ENCODE data around the gene KCNN4.

KCNN4 gene

DNA sequence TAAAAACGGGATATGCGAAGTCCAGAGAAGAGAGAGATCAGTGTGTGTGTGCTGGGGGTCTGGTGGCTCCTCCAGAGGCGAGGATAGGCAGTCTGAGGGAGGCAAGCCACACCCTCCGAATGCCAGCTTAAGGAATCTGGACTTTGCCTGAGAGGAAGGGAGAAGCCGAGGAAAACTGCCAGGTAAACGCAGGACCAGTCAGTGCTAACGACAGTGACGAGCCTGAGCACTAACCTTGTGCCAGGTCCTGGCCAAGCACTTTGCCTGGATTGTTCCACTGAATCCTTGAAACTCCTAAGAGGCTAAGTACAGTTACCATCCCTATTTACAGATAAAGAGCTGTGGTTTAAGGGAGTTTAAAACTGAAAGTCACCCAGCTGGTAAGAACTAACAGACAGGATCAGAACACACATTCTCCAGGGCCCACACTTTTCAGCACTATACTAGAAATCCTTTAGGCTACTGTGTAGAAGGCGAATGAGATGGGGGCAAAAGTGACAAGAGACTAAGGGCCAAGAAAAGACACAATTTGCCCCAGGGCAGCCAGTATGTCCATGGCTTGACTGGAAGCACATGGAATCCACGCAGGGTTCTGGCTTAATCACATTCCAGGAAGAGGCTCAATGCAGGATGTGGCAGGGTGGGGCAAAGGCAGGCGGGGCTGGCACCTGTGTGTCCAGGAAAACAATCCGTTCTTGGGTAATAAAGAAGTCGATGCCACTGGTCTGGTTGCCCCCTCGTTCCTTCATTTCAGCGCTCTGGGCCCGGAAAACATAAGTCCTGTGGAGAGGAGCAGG, 41.1 kb downstream of the KCNN4 start:
- TF ChIP-seq, protein P1, sequence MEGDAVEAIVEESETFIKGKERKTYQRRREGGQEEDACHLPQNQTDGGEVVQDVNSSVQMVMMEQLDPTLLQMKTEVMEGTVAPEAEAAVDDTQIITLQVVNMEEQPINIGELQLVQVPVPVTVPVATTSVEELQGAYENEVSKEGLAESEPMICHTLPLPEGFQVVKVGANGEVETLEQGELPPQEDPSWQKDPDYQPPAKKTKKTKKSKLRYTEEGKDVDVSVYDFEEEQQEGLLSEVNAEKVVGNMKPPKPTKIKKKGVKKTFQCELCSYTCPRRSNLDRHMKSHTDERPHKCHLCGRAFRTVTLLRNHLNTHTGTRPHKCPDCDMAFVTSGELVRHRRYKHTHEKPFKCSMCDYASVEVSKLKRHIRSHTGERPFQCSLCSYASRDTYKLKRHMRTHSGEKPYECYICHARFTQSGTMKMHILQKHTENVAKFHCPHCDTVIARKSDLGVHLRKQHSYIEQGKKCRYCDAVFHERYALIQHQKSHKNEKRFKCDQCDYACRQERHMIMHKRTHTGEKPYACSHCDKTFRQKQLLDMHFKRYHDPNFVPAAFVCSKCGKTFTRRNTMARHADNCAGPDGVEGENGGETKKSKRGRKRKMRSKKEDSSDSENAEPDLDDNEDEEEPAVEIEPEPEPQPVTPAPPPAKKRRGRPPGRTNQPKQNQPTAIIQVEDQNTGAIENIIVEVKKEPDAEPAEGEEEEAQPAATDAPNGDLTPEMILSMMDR (IDR thresholded peaks at IDR 0.05), result no peak
- no peak for TF ChIP-seq ZFX (IDR thresholded peaks at IDR 0.05; ENCODE audit: borderline replicate concordance)
- peak overlapping the region; percentile 79 for H3K27ac ChIP-seq

DNA sequence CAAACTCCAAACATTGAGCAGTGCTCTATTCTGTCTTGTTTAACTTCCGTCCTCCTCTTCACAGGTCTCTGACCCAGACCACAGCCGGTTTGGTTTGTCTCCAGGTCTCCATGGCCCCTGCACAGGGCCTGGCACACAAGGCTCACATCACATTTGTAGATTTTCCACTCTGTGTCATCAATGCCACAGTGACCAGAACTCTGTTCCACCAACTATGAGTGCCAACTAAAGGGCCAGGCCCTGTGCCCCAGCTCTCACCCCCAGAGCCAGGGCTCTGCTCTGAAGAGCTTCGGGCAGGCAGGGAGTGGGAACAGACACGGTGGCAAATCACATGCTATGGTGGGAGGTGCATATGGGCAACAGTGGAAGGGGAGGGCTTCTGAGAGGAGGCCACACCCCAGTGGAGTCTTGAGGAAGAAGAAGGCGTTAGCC, 42.0 kb downstream of the KCNN4 start:
- H3K27ac ChIP-seq, result peak overlapping the region; percentile 79
- TF ChIP-seq, protein P1 (IDR thresholded peaks at IDR 0.05), result no peak
- no peak for TF ChIP-seq ZFX (IDR thresholded peaks at IDR 0.05; ENCODE audit: borderline replicate concordance)

DNA sequence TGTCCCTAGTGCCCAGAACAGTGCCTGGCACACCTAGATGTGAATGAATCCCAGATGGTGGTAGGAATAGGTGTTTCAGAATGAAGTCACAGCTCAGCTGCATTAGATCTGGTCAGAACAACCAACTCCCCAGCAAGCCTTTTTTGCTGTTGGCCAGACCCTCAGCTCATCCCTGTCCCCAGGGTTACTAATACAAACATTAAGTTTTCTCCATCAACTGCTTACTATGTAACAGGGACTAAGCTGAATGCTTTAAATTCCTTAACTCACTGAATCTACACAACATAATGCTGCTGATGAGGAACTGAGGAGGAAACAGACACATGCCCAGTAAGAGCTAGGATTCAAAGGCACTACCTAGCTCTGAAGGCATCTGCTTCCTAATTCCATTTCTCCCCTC, 44.8 kb downstream of the KCNN4 start:
- no peak overlapping the region for H3K27ac ChIP-seq

DNA sequence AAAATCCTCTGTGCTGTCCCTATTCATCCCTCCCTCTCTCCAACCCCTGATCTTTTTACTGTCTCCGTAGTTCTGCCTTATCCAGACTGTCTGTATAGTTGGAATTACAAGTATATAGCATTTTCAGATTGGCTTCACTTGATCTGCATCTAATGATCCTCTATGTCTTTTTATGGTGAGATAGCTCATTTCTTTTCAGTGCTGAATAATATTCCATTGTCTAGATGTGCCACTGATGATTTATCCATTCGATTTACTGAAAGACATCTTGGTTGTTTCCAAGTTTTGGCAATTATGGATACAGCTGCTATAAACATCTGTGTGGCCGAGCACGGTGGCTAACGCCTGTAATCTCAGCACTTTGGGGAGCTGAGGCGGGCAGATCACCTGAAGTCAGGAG, 45.8 kb downstream of the KCNN4 start:
- no peak overlapping the region for H3K27ac ChIP-seq
- TF ChIP-seq ZFX (IDR thresholded peaks at IDR 0.05; ENCODE audit: borderline replicate concordance), result no peak
- TF ChIP-seq, protein P1 (IDR thresholded peaks at IDR 0.05), result no peak

More for the DNA sequence above, 44.8 kb downstream of the KCNN4 start:
- TF ChIP-seq, protein P1 (IDR thresholded peaks at IDR 0.05), result no peak
- TF ChIP-seq ZFX (IDR thresholded peaks at IDR 0.05; ENCODE audit: borderline replicate concordance), result no peak

DNA sequence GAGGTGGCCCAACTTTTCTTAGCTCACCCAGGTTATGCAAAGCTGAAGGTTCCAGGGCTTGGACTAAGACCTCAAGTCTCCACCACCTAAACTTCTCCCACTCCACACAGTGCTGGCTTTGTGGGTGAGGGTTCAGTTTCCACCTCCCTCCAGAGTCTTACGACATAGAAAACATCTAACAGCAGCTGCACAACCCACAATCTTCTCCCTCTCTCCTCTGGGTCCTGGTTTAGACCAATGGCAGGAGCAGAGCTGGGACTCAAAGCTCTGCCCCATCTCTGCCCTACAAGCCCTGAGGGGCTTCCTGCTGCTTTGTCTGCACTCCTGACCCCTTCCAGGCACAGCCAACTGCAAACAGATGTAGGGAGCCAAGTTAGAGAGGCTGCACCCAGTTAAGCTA, 48.9 kb downstream of the KCNN4 start:
- no peak overlapping the region for H3K27ac ChIP-seq
- TF ChIP-seq, protein P1 (IDR thresholded peaks at IDR 0.05), result no peak
- TF ChIP-seq ZFX (IDR thresholded peaks at IDR 0.05; ENCODE audit: borderline replicate concordance), result no peak

DNA sequence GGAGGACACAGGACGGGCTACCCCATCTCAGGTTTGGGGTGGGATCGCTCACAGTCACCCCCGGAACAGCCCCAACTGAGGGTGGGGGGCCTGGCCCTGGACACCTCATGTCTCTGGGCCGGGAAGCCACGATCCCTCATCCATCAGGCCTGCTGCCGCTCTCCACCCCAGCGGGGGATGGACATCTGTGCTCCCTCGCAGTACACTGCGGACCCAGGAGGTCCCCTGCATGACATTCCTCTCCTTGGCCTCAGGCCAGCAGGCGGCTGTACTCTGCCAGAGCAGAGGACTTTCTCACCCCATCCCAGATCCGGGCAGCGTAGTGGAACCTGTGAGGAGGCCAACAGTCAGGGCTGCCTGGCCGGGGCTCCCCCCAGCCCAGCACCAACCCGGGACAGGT, 49.4 kb downstream of the KCNN4 start:
- H3K27ac ChIP-seq, result no peak overlapping the region
- TF ChIP-seq, protein P1 (IDR thresholded peaks at IDR 0.05), result no peak
- TF ChIP-seq ZFX (IDR thresholded peaks at IDR 0.05; ENCODE audit: borderline replicate concordance), result no peak

DNA sequence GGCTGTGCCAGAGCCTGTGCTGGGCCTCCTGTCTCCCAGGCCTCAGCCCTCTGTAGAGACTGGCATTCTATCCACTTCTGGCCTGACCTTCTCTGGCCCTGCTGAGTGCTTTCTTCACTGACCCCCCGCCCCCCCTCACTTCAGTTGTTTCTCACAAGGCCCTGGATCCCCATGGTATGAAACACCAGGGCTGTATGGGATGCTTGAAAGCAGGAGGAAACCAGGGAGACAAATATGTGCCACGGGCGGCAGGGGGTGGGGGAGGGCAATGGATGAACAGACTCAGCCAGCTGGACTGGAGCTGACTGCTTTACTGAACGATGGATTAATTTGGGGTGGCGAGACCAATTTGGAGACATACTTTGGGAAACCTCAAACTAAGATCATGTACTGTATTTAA, 50.9 kb downstream of the KCNN4 start:
- H3K27ac ChIP-seq, result no peak overlapping the region
- TF ChIP-seq ZFX (IDR thresholded peaks at IDR 0.05; ENCODE audit: borderline replicate concordance), result no peak
- TF ChIP-seq, protein P1 (IDR thresholded peaks at IDR 0.05), result no peak

Measured in 22Rv1 (cell line).